NCI-H2171 (cell line): ENCODE data around the gene HS3ST3B1.

ENCODE experiments used
- DNase-seq: peaks from one replicate; lab custom pipeline; 2025; lab: John Stamatoyannopoulos, UW

The HS3ST3B1 gene

GRCh38 chr17:14354807-14355206 lies 53.9 kb downstream of the HS3ST3B1 start:
- no peak for DNase-seq

GRCh38 chr17:14355556-14355955 lies 54.7 kb downstream of the HS3ST3B1 start:
- DNase-seq, result no peak

GRCh38 chr17:14359163-14360020 lies 58.5 kb downstream of the HS3ST3B1 start:
- DNase-seq, result no peak

- DNase-seq, result no peak
Observed at GRCh38 chr17:14360856-14361255, 60.0 kb downstream of the HS3ST3B1 start.

GRCh38 chr17:14361470-14361869 lies 60.6 kb downstream of the HS3ST3B1 start:
- DNase-seq, result no peak

GRCh38 chr17:14361945-14362508 lies 61.1 kb downstream of the HS3ST3B1 start:
- no peak for DNase-seq

GRCh38 chr17:14366199-14366598 lies 65.3 kb downstream of the HS3ST3B1 start:
- DNase-seq, result no peak

GRCh38 chr17:14372461-14372860 lies 71.6 kb downstream of the HS3ST3B1 start:
- no peak for DNase-seq

- DNase-seq, result no peak
Observed at GRCh38 chr17:14372905-14373613, 72.2 kb downstream of the HS3ST3B1 start.

- no peak for DNase-seq
Observed at GRCh38 chr17:14373614-14374259, 72.9 kb downstream of the HS3ST3B1 start.

GRCh38 chr17:14374268-14374667 lies 73.4 kb downstream of the HS3ST3B1 start:
- DNase-seq, result no peak

- no peak for DNase-seq
Observed at GRCh38 chr17:14376666-14377065, 75.8 kb downstream of the HS3ST3B1 start.

GRCh38 chr17:14381606-14382005 lies 80.7 kb downstream of the HS3ST3B1 start:
- DNase-seq, result no peak

- DNase-seq, result no peak
Observed at GRCh38 chr17:14387036-14387435, 86.2 kb downstream of the HS3ST3B1 start.

GRCh38 chr17:14389681-14390080 lies 88.8 kb downstream of the HS3ST3B1 start:
- no peak for DNase-seq

GRCh38 chr17:14393723-14394122 lies 92.8 kb downstream of the HS3ST3B1 start:
- DNase-seq, result no peak

- no peak for DNase-seq
Observed at GRCh38 chr17:14395255-14395654, 94.4 kb downstream of the HS3ST3B1 start.

GRCh38 chr17:14396547-14396946 lies 95.7 kb downstream of the HS3ST3B1 start:
- DNase-seq, result no peak

- DNase-seq, result no peak
Observed at GRCh38 chr17:14398766-14399165, 97.9 kb downstream of the HS3ST3B1 start.
